Endothelial cell of umbilical vein (primary cell): ENCODE measurements around the gene AK4. TPM values are rescaled to one million over a fixed set of nuclear protein-coding genes. Genes with fewer than 3 reads are reported as not detected.

Experiments
- BruUV-seq: library from RNA; stranded (reverse); fragments of 400-500 nt; replicated peaks from 2 replicates; lab custom pipeline; 2021; lab: Mats Ljungman, UMichigan
- CTCF ChIA-PET: fragments of 300-600, 350-600 bp; sonication (Branson Sonifier 250); formaldehyde crosslinking; loops from one replicate; lab custom pipeline; 2021; ENCODE audit warnings: antibody characterized with exemption, inconsistent platforms; lab: Charles Lee
- POLR2A ChIA-PET: fragments of 300-600, 350-600 bp; sonication (Branson Sonifier 250); formaldehyde crosslinking; loops from one replicate; lab custom pipeline; 2021; ENCODE audit warnings: antibody characterized with exemption, inconsistent platforms; lab: Charles Lee
- DNase-seq: peaks from one replicate; pipeline ENCODE4 v3.0.0-alpha.2; 2011; ENCODE audit warnings: low read depth, low spot score
- FAIRE-seq: peaks from 2 replicates; lab custom pipeline; 2011; peaks lifted over from hg19 to GRCh38; lab: Jason Lieb, UNC
- H2AFZ ChIP-seq: 2 replicates; pipeline ENCODE4 v1.6.0; 2012; ENCODE audit warnings: low read depth, low read length, control low read depth, inconsistent platforms
- H3K27ac ChIP-seq: 2 replicates; pipeline ENCODE4 v1.5.1; 2011; ENCODE audit warnings: low read depth, mild to moderate bottlenecking, control low read depth, low read length, moderate library complexity; ENCODE audit not compliant: insufficient read depth
- H3K27me3 ChIP-seq, 2 experiments: 2 replicates each; pipeline versions ENCODE4 v1.6.0 to v1.6.1; 2011; ENCODE audit warnings: low read length in 2 of 2, mixed read lengths in 1 of 2; ENCODE audit not compliant: control insufficient read depth in 2 of 2, insufficient read depth in 2 of 2
- H3K36me3 ChIP-seq, 2 experiments: 2 replicates in 1 of 2; 3 replicates in 1 of 2; pipeline ENCODE4 v1.5.1; 2011; ENCODE audit warnings: low read length in 2 of 2, mild to moderate bottlenecking in 1 of 2, moderate library complexity in 1 of 2; ENCODE audit not compliant: control insufficient read depth in 2 of 2, insufficient read depth in 2 of 2; ENCODE audit errors: extremely low read depth in 1 of 2
- H3K4me1 ChIP-seq: 3 replicates; pipeline ENCODE4 v1.5.1; 2011; ENCODE audit warnings: mild to moderate bottlenecking, low read length; ENCODE audit not compliant: control insufficient read depth, insufficient read depth; ENCODE audit errors: extremely low read depth
- H3K4me2 ChIP-seq: 2 replicates; pipeline ENCODE4 v1.6.1; 2011; ENCODE audit warnings: low read length, control low read depth, mixed read lengths; ENCODE audit not compliant: insufficient read depth
- H3K4me3 ChIP-seq, 3 experiments: fragments of 200-600 bp in 1 of 3; sonication (generic), shearing (Covaris generic) in 1 of 3; replicated peaks in 1 of 3; 2 replicates each; pipeline ENCODE4 v1.5.1; 2011 to 2016; ENCODE audit warnings: control low read depth in 3 of 3, low read length in 3 of 3, mild to moderate bottlenecking in 2 of 3, inconsistent platforms in 1 of 3, low read depth in 1 of 3, moderate library complexity in 1 of 3; ENCODE audit not compliant: insufficient read depth in 1 of 3
- H3K79me2 ChIP-seq: 2 replicates; pipeline ENCODE4 v1.6.0; 2012; ENCODE audit warnings: low read length, inconsistent platforms; ENCODE audit not compliant: control insufficient read depth, insufficient read depth
- H3K9ac ChIP-seq: replicated peaks from 2 replicates; pipeline ENCODE3; 2011; ENCODE audit warnings: low read length, control low read depth; ENCODE audit not compliant: insufficient read depth; ENCODE audit errors: extremely low read depth
- H3K9me1 ChIP-seq: replicated peaks from 3 replicates; pipeline ENCODE4 v1.6.0; 2011; ENCODE audit warnings: mild to moderate bottlenecking, low read length; ENCODE audit not compliant: control insufficient read depth, insufficient read depth; ENCODE audit errors: extremely low read depth
- H3K9me3 ChIP-seq: replicated peaks from 2 replicates; pipeline ENCODE4 v1.5.1; 2012; ENCODE audit warnings: low read length, inconsistent platforms; ENCODE audit not compliant: control insufficient read depth, insufficient read depth
- H4K20me1 ChIP-seq: replicated peaks from 2 replicates; pipeline ENCODE3; 2011; ENCODE audit warnings: mild to moderate bottlenecking, low read length; ENCODE audit not compliant: control insufficient read depth, insufficient read depth; ENCODE audit errors: extremely low read depth
- CTCF ChIP-seq, 2 donors: IDR thresholded peaks; 1 replicate in 1 of 2; 2 replicates in 1 of 2; pipeline ENCODE4 v1.5.1; 2011; ENCODE audit warnings: low read length in 2 of 2, mild to moderate bottlenecking in 2 of 2, moderate library complexity in 2 of 2, control low read depth in 1 of 2, inconsistent platforms in 1 of 2, low read depth in 1 of 2; ENCODE audit not compliant: insufficient read depth in 1 of 2; ENCODE audit errors: extremely low read depth in 1 of 2
- EZH2 ChIP-seq: IDR thresholded peaks from 2 replicates; pipeline ENCODE4 v1.6.1; 2012; ENCODE audit warnings: borderline replicate concordance, low read depth, mild to moderate bottlenecking, moderate library complexity, low read length, inconsistent platforms; ENCODE audit not compliant: severe bottlenecking
- FOS ChIP-seq: IDR thresholded peaks from 2 replicates; pipeline ENCODE4 v1.6.1; 2011; ENCODE audit warnings: mild to moderate bottlenecking, low read length, moderate library complexity, borderline replicate concordance; ENCODE audit not compliant: insufficient read depth
- GATA2 ChIP-seq: IDR thresholded peaks from 2 replicates; pipeline ENCODE4 v1.7.0; 2011; ENCODE audit warnings: low read depth, mild to moderate bottlenecking, moderate library complexity, mixed read lengths, low read length; ENCODE audit not compliant: insufficient read length, insufficient read depth
- JUN ChIP-seq: IDR thresholded peaks from 2 replicates; pipeline ENCODE4 v1.6.1; 2011; ENCODE audit warnings: borderline replicate concordance, low read depth; ENCODE audit not compliant: insufficient read length, insufficient read depth
- MAX ChIP-seq: IDR thresholded peaks from 2 replicates; pipeline ENCODE4 v1.6.1; 2011; ENCODE audit not compliant: insufficient read depth, insufficient read length
- POLR2AphosphoS5 ChIP-seq: IDR thresholded peaks from 2 replicates; pipeline ENCODE4 v1.6.1; 2012; ENCODE audit warnings: low read depth, mild to moderate bottlenecking, control low read depth, low read length, moderate library complexity; ENCODE audit not compliant: insufficient read depth
- dilution Hi-C: fragments of 300-500 bp; cut with MboI; formaldehyde crosslinking; loops from one replicate; pipeline ENCODE4 v1.15.0; 2019; ENCODE audit warnings: low sequenced_read_pairs; ENCODE audit not compliant: extremely low pct_ligation_motif_present
- intact Hi-C: fragments of 100-400 bp; cut with micrococcal nuclease; formaldehyde crosslinking; loops from one replicate; pipeline ENCODE4 v1.10.0; 2022
- polyA plus RNA-seq, 4 experiments: library from polyadenylated mRNA; depleted of rRNA in 3 of 4; stranded (reverse) in 3 of 4; unstranded in 1 of 4; fragments of >200 nt; gene quantifications; 2 replicates each; pipeline versions ENCODE4 v1.2.1 to v1.2.3, GENCODE V29; 2011 to 2012; ENCODE audit warnings: missing spikeins in 1 of 4
- total RNA-seq: library from RNA; stranded (reverse); gene quantifications from 2 replicates; pipeline ENCODE4 v1.2.3, GENCODE V29; 2021

Gene AK4
- total and polyA plus RNA-seq, 2 donors (not counting 3 experiments of a cell fraction or from before 2014, with no cell fraction given), result 2.2 to 5.6 TPM

- no peaks in the 10 kb centered on the region for H3K79me2 ChIP-seq
- no peaks in the 10 kb centered on the region for H4K20me1 ChIP-seq
- H3K27me3 ChIP-seq, result no peaks in the 10 kb centered on the region
- FAIRE-seq (peak; percentile 44), DNase-seq (no peak)
- ChIA-PET CTCF (interaction anchor here (1.4 kb wide), 1 partner anchor 8 kb away, joined by 5 read pairs; no protein-coding TSS in a partner anchor), POLR2A (no interaction called here)
- H3K4me1 ChIP-seq, result no peaks in the 10 kb centered on the region
- H3K4me3 ChIP-seq, result no peak overlapping the region
- H3K9me3 ChIP-seq, result no peaks in the 10 kb centered on the region
- H3K9ac ChIP-seq, result no peak overlapping the region
- H2AFZ ChIP-seq, result no peak overlapping the region
- dilution Hi-C loops (no loop called here), intact Hi-C loops (no loop called here)
- no TSS peak for BruUV-seq
- H3K9me1 ChIP-seq, result no peaks in the 10 kb centered on the region
- no peak for TF ChIP-seq MAX
- TF ChIP-seq FOS, result no peak
- no peak for TF ChIP-seq POLR2AphosphoS5
- TF ChIP-seq CTCF (IDR thresholded peaks at IDR 0.05; ENCODE audit: extremely low read depth in 1 of 2, insufficient read depth in 1 of 2, low read depth in 1 of 2, low read length in 2 of 2), result no peak
- TF ChIP-seq EZH2, result no peak
- no peak for TF ChIP-seq GATA2
- no peak for TF ChIP-seq JUN
- no peaks in the 10 kb centered on the region for H3K36me3 ChIP-seq
- H3K27ac ChIP-seq, result no peak overlapping the region
- no peak overlapping the region for H3K4me2 ChIP-seq
Measured at GRCh38 chr1:65189576-65190115, 41.6 kb downstream of the AK4 start.
